ENCODE measurements around the gene ZAP70. TPM values are rescaled to one million over a fixed set of nuclear protein-coding genes. Genes with fewer than 3 reads are reported as not detected.
"Not testable (repeated sequence)": the region's sequence is repeated elsewhere in the genome, so short reads cannot be mapped to it uniquely, and the experiment has no call there.

ZAP70 gene
- total RNA-seq, 1 experiment from 2014 or later: not detected

- ChIA-PET POLR2A (ENCODE audit: low non-redundant PET) (no interaction called here), CTCF (no interaction called here)
- no TSS peak for BruUV-seq (replicated peaks)
- TF ChIP-seq CTCF (conservative IDR thresholded peaks at IDR 0.05; ENCODE audit: low read depth, low read length) (no peak), EZH2 (IDR thresholded peaks at IDR 0.05; ENCODE audit: borderline replicate concordance, low read depth, low read length, poor library complexity, severe bottlenecking) (no peak)
- Histone ChIP-seq H3K4me3 (ENCODE audit: low read depth, low read length, poor library complexity, severe bottlenecking) (no peak overlapping the region), H3K4me1 (ENCODE audit: insufficient read depth, low read length, poor library complexity, severe bottlenecking) (no peaks in the 10 kb centered on the region), H3K36me3 (ENCODE audit: insufficient read depth, low read length, poor library complexity, severe bottlenecking) (no peaks in the 10 kb centered on the region), H3K27ac (ENCODE audit: low read depth, low read length, poor library complexity, severe bottlenecking) (no peak overlapping the region), H3K27me3 (replicated peaks; ENCODE audit: insufficient read depth, low read depth, low read length, poor library complexity) (no peaks in the 10 kb centered on the region), H3K9me3 (ENCODE audit: low read depth, low read length, poor library complexity, severe bottlenecking) (no peaks in the 10 kb centered on the region)
- DNase-seq (ENCODE audit: low spot score): no peak
- intact Hi-C loops (cut with micrococcal nuclease; ENCODE audit: unreplicated experiment): no loop called here
Measured at GRCh38 chr2:97708048-97708380, 5.4 kb upstream of the ZAP70 start.

GRCh38 chr2:97708608-97709007 is 4.8 kb upstream of the ZAP70 start:
- CTCF ChIA-PET: no interaction called here
- POLR2A ChIA-PET (ENCODE audit: low non-redundant PET): no interaction called here

GRCh38 chr2:97711394-97711711 is 2.0 kb upstream of the ZAP70 start:
- no TSS peak for BruUV-seq (replicated peaks)
- no peaks in the 10 kb centered on the region for H3K4me1 ChIP-seq (ENCODE audit: insufficient read depth, low read length, poor library complexity, severe bottlenecking)
- no peak overlapping the region for H3K4me3 ChIP-seq (ENCODE audit: low read depth, low read length, poor library complexity, severe bottlenecking)
- no peaks in the 10 kb centered on the region for H3K9me3 ChIP-seq (ENCODE audit: low read depth, low read length, poor library complexity, severe bottlenecking)
- H3K27me3 ChIP-seq (replicated peaks; ENCODE audit: insufficient read depth, low read depth, low read length, poor library complexity): no peaks in the 10 kb centered on the region
- no peaks in the 10 kb centered on the region for H3K36me3 ChIP-seq (ENCODE audit: insufficient read depth, low read length, poor library complexity, severe bottlenecking)
- CTCF ChIA-PET: interaction anchor here (2.3 kb wide), 1 partner anchor 11 kb away, joined by 8 read pairs; no protein-coding TSS in a partner anchor
- no peak for DNase-seq (ENCODE audit: low spot score)
- POLR2A ChIA-PET (ENCODE audit: low non-redundant PET): no interaction called here
- TF ChIP-seq CTCF (conservative IDR thresholded peaks at IDR 0.05; ENCODE audit: low read depth, low read length) (no peak), EZH2 (IDR thresholded peaks at IDR 0.05; ENCODE audit: borderline replicate concordance, low read depth, low read length, poor library complexity, severe bottlenecking) (no peak)
- intact Hi-C loops (cut with micrococcal nuclease; ENCODE audit: unreplicated experiment): no loop called here
- H3K27ac ChIP-seq (ENCODE audit: low read depth, low read length, poor library complexity, severe bottlenecking): no peak overlapping the region

More at GRCh38 chr2:97708608-97709007, 4.8 kb upstream of the ZAP70 start:
- intact Hi-C loops (cut with micrococcal nuclease; ENCODE audit: unreplicated experiment): no loop called here
- H3K27me3 ChIP-seq (replicated peaks; ENCODE audit: insufficient read depth, low read depth, low read length, poor library complexity): no peaks in the 10 kb centered on the region
- no peak overlapping the region for H3K4me3 ChIP-seq (ENCODE audit: low read depth, low read length, poor library complexity, severe bottlenecking)
- H3K4me1 ChIP-seq (ENCODE audit: insufficient read depth, low read length, poor library complexity, severe bottlenecking): no peaks in the 10 kb centered on the region
- H3K36me3 ChIP-seq (ENCODE audit: insufficient read depth, low read length, poor library complexity, severe bottlenecking): no peaks in the 10 kb centered on the region
- no peaks in the 10 kb centered on the region for H3K9me3 ChIP-seq (ENCODE audit: low read depth, low read length, poor library complexity, severe bottlenecking)
- no peak for DNase-seq (ENCODE audit: low spot score)
- BruUV-seq (replicated peaks): no TSS peak
- TF ChIP-seq CTCF (conservative IDR thresholded peaks at IDR 0.05; ENCODE audit: low read depth, low read length): no peak
- TF ChIP-seq EZH2 (IDR thresholded peaks at IDR 0.05; ENCODE audit: borderline replicate concordance, low read depth, low read length, poor library complexity, severe bottlenecking): no peak
- no peak overlapping the region for H3K27ac ChIP-seq (ENCODE audit: low read depth, low read length, poor library complexity, severe bottlenecking)

- CTCF ChIA-PET; H3K4me3 ChIP-seq (ENCODE audit: low read depth, low read length, poor library complexity, severe bottlenecking); intact Hi-C loops (cut with micrococcal nuclease; ENCODE audit: unreplicated experiment); BruUV-seq (replicated peaks); H3K9me3 ChIP-seq (ENCODE audit: low read depth, low read length, poor library complexity, severe bottlenecking); POLR2A ChIA-PET (ENCODE audit: low non-redundant PET); H3K36me3 ChIP-seq (ENCODE audit: insufficient read depth, low read length, poor library complexity, severe bottlenecking); H3K27me3 ChIP-seq (replicated peaks; ENCODE audit: insufficient read depth, low read depth, low read length, poor library complexity); H3K4me1 ChIP-seq (ENCODE audit: insufficient read depth, low read length, poor library complexity, severe bottlenecking); H3K27ac ChIP-seq (ENCODE audit: low read depth, low read length, poor library complexity, severe bottlenecking); DNase-seq (ENCODE audit: low spot score): not testable (repeated sequence)
Measured at GRCh38 chr2:97712175-97712574, 1.2 kb upstream of the ZAP70 start.

All from A673 (cell line).